IPS-18a (cell line): ENCODE data around the gene ZNF687.

ENCODE experiments used
- H3K27ac ChIP-seq: one replicate; pipeline ENCODE4 v1.5.1; 2013; ENCODE audit warnings: low read length
- H3K27me3 ChIP-seq: one replicate; pipeline ENCODE4 v1.6.1; 2013; ENCODE audit warnings: mild to moderate bottlenecking, low read length; ENCODE audit not compliant: control insufficient read depth, insufficient read depth
- H3K36me3 ChIP-seq: one replicate; pipeline ENCODE4 v1.6.1; 2013; ENCODE audit warnings: low read depth, low read length; ENCODE audit not compliant: control insufficient read depth
- H3K4me1 ChIP-seq: one replicate; pipeline ENCODE4 v1.6.1; 2013; ENCODE audit warnings: low read depth, low read length; ENCODE audit not compliant: control insufficient read depth
- H3K4me3 ChIP-seq: one replicate; pipeline ENCODE4 v1.5.1; 2013; ENCODE audit warnings: low read length
- H3K9ac ChIP-seq: one replicate; pipeline ENCODE4 v1.6.1; 2013; ENCODE audit warnings: mild to moderate bottlenecking, low read length, moderate library complexity
- H3K9me3 ChIP-seq: one replicate; pipeline ENCODE4 v1.6.1; 2013; ENCODE audit warnings: low read depth, low read length; ENCODE audit not compliant: control insufficient read depth

Gene ZNF687

GRCh38 chr1:151325231-151325630, 43.1 kb downstream of the ZNF687 start:
- peaks cover 6% of the 10 kb centered on the region for H3K4me1 ChIP-seq
- H3K27ac ChIP-seq, result no peak overlapping the region
- H3K27me3 ChIP-seq, result no peaks in the 10 kb centered on the region
- no peak overlapping the region for H3K4me3 ChIP-seq
- H3K9ac ChIP-seq, result no peak overlapping the region
- H3K36me3 ChIP-seq, result peaks cover 13% of the 10 kb centered on the region
- no peaks in the 10 kb centered on the region for H3K9me3 ChIP-seq

- Histone ChIP-seq H3K9ac (no peak overlapping the region), H3K9me3 (no peaks in the 10 kb centered on the region), H3K27ac (no peak overlapping the region), H3K4me1 (peaks cover 6% of the 10 kb centered on the region), H3K36me3 (peaks cover 8% of the 10 kb centered on the region), H3K4me3 (peak overlapping the region; percentile 67), H3K27me3 (no peaks in the 10 kb centered on the region)
Observed at GRCh38 chr1:151325646-151326429, 43.7 kb downstream of the ZNF687 start.

- peak overlapping the region; percentile 96 for H3K9ac ChIP-seq
- H3K9me3 ChIP-seq, result no peaks in the 10 kb centered on the region
- peak overlapping the region; percentile 67 for H3K4me3 ChIP-seq
- H3K27ac ChIP-seq, result no peak overlapping the region
- H3K36me3 ChIP-seq, result peaks cover 6% of the 10 kb centered on the region
- H3K27me3 ChIP-seq, result no peaks in the 10 kb centered on the region
- peaks cover 6% of the 10 kb centered on the region for H3K4me1 ChIP-seq
Observed at GRCh38 chr1:151326619-151327222, 44.6 kb downstream of the ZNF687 start.

GRCh38 chr1:151327223-151327902, 45.3 kb downstream of the ZNF687 start, which contains the start of gene PI4KB:
PI4KB (minus strand) TSS chr1:151327416; CDS start chr1:151316481, 10,935 bp downstream.
- Histone ChIP-seq H3K4me1 (peaks cover 6% of the 10 kb centered on the region), H3K9me3 (no peaks in the 10 kb centered on the region), H3K27ac (peak within 1 kb of the TSS; percentile 89), H3K27me3 (no peaks in the 10 kb centered on the region), H3K4me3 (peak within 1 kb of the TSS; percentile 67), H3K9ac (peak within 1 kb of the TSS; percentile 96), H3K36me3 (peaks cover 6% of the 10 kb centered on the region)

GRCh38 chr1:151327903-151328674, 46.0 kb downstream of the ZNF687 start:
- Histone ChIP-seq H3K27me3 (no peaks in the 10 kb centered on the region), H3K4me3 (peak overlapping the region; percentile 67), H3K9me3 (no peaks in the 10 kb centered on the region), H3K9ac (peak overlapping the region; percentile 96), H3K27ac (peak overlapping the region; percentile 89), H3K36me3 (peaks cover 3% of the 10 kb centered on the region), H3K4me1 (peaks cover 6% of the 10 kb centered on the region)

- Histone ChIP-seq H3K36me3 (no peaks in the 10 kb centered on the region), H3K4me1 (no peaks in the 10 kb centered on the region), H3K9me3 (no peaks in the 10 kb centered on the region), H3K4me3 (no peak overlapping the region), H3K9ac (no peak overlapping the region), H3K27ac (no peak overlapping the region), H3K27me3 (no peaks in the 10 kb centered on the region)
Observed at GRCh38 chr1:151334822-151335221, 52.7 kb downstream of the ZNF687 start.

- no peaks in the 10 kb centered on the region for H3K9me3 ChIP-seq
- no peak overlapping the region for H3K9ac ChIP-seq
- H3K4me1 ChIP-seq, result no peaks in the 10 kb centered on the region
- H3K36me3 ChIP-seq, result peaks cover 2% of the 10 kb centered on the region
- no peak overlapping the region for H3K27ac ChIP-seq
- no peak overlapping the region for H3K4me3 ChIP-seq
- H3K27me3 ChIP-seq, result no peaks in the 10 kb centered on the region
Observed at GRCh38 chr1:151336556-151336955, 54.5 kb downstream of the ZNF687 start.

- Histone ChIP-seq H3K36me3 (peaks cover 38% of the 10 kb centered on the region), H3K27ac (peak overlapping the region; percentile 4), H3K4me1 (peaks cover 6% of the 10 kb centered on the region), H3K4me3 (no peak overlapping the region), H3K9me3 (no peaks in the 10 kb centered on the region), H3K27me3 (no peaks in the 10 kb centered on the region), H3K9ac (no peak overlapping the region)
Observed at GRCh38 chr1:151340870-151341754, 59.0 kb downstream of the ZNF687 start.
